Measurements from ENCODE around the gene CRYAB. TPM values are rescaled to one million over a fixed set of nuclear protein-coding genes. Genes with fewer than 3 reads are reported as not detected.
A peak's percentile ranks its signal among the peaks of the same experiment; 100 is the strongest.
"Not testable (repeated sequence)": the region's sequence is repeated elsewhere in the genome, so short reads cannot be mapped to it uniquely, and the experiment has no call there.

The CRYAB gene
- polyA plus RNA-seq, 1 donor from 2014 or later, result not detected

DNA sequence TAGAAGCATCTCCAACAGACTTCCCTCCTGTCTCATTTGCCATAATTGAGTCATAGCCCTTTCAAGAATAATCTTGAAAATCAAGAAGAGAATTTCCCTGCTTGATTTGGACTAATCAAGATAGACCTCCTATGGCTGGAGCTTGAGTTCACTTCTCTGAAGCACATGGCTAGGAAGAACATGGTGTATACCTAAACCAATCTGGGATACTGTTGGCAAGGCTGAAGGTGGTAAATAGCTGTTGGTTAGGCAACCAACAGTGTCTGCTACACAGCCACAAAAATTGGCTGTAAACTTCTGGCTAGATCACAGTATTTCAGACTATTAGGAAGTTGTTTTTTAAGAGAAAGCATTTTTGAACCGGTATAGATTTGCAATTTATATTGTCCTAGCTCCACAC lies 4.9 kb downstream of the CRYAB start:
- H3K4me1 Mint-ChIP-seq, result peaks cover 0 to 4% (median 0%) of the 10 kb centered on the region in 3 donors
- no peak overlapping the region for H3K27ac Mint-ChIP-seq
- H3K4me3 Mint-ChIP-seq, result no peak overlapping the region
- H3K9me3 Mint-ChIP-seq, result peaks cover 0 to 4% (median 0%) of the 10 kb centered on the region in 3 donors
- H3K36me3 Mint-ChIP-seq, result peaks cover 2% of the 10 kb centered on the region
- H3K27me3 Mint-ChIP-seq, result peaks cover 13% of the 10 kb centered on the region

DNA sequence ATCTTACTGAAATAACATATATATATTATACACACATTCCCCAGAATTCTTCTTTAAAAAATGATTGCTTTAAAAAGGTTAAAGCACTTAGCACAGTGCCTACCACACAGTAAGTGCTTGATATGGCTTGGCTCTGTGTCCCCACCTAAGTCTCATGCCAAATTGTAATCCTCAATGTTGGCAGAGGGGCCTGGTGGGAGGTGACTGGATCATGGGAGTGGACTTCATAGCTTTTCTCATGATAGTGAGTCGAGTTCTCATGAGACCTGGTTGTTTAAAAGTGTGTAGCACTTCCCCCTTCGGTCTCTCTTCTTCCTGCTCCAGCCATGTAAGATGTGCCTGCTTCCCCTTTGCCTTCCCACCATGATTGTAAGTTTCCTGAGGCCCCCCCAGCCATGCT lies 6.2 kb downstream of the CRYAB start:
- H3K9me3 Mint-ChIP-seq, result peaks cover 0 to 4% (median 0%) of the 10 kb centered on the region in 3 donors
- peaks cover 4% of the 10 kb centered on the region for H3K27me3 Mint-ChIP-seq
- H3K4me1 Mint-ChIP-seq, result no peaks in the 10 kb centered on the region
- H3K4me3 Mint-ChIP-seq, result no peak overlapping the region
- peaks cover 5% of the 10 kb centered on the region for H3K36me3 Mint-ChIP-seq
- no peak overlapping the region for H3K27ac Mint-ChIP-seq

DNA sequence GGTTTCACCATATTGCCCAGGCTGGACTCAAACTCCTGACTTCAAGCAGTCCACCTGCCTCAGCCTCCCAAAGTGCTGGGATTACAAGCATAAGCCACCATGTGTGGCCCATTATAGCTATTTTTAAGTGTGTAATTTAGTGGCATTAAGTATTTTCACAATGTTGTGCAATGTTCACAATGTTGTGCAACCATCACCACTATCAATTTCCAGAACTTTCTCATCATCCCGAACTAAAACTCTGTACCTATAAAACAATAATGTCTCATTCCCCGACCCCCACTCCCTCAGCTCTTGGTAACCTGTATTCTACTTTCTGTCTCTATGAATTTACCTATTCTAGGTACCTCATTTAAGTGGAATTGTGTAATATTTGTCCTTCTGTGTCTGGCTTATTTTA lies 24.7 kb downstream of the CRYAB start:
- no peak overlapping the region for H3K4me3 Mint-ChIP-seq
- H3K27ac Mint-ChIP-seq, result peak overlapping the region in 1 of 3 donors; percentile 60
- H3K4me1 Mint-ChIP-seq, result peaks cover 0 to 1% (median 0%) of the 10 kb centered on the region in 3 donors

DNA sequence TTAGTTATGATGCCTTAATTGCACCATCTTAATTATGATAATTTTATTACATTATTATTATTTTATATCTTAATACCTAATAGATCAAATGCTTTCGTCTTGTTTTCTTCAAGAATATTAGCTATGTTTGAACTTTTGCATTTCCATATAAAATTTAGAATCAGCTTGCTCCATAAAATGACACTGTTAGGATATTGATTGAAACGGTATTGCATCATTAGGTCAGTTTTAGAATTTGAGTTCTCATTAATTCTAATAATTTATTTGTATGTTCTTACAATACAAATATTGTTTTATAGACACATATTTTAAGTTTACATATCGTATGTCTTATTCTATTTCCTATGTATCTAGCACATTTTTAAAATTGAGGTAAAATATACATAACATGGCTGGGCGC lies 25.5 kb downstream of the CRYAB start:
- peaks cover 4% of the 10 kb centered on the region for H3K36me3 Mint-ChIP-seq
- no peaks in the 10 kb centered on the region for H3K27me3 Mint-ChIP-seq
- no peak overlapping the region for H3K27ac Mint-ChIP-seq
- no peak overlapping the region for H3K4me3 Mint-ChIP-seq
- H3K4me1 Mint-ChIP-seq, result peaks cover 0 to 2% (median 1%) of the 10 kb centered on the region in 3 donors
- H3K9me3 Mint-ChIP-seq, result no peaks in the 10 kb centered on the region

More for the DNA sequence above, 24.7 kb downstream of the CRYAB start:
- peaks cover 4% of the 10 kb centered on the region for H3K36me3 Mint-ChIP-seq
- no peaks in the 10 kb centered on the region for H3K27me3 Mint-ChIP-seq
- no peaks in the 10 kb centered on the region for H3K9me3 Mint-ChIP-seq

DNA sequence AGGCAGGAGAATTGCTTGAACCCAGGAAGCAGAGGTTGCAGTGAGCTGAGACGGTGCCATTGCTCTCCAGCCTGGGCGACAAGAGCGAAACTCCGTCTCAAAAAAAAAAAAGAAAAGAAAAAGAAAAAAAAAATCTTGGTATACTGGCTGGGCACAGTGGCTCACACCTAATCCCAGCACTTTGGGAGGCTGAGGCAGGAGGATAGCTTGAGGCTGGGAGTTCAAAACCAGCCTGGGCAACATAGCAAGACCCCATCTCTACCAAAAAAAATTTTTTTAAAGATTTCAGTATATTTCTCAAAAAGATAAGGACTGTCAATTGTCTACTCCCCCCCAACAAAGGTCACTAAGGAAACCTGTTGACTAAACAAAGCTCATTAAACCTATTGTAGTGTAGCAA lies 26.5 kb downstream of the CRYAB start:
- H3K9me3 Mint-ChIP-seq, result not testable (repeated sequence)

DNA sequence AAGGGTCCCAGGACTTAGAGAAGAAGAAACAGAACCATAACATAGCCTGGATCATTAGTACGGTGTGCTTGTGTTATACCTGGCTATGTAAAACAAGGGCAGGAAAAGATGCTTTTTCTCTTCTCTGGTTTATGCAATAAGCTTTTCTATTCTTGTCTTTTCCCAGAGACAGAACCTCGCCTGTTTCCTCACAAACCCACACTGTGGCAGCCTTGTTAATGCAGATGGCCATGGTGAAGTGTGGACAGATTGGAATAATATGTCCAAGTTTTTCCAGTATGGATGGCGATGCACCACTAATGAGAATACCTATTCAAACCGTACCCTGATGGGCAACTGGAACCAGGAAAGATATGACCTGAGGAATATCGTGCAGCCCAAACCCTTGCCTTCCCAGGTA lies 29.4 kb downstream of the CRYAB start:
- H3K36me3 Mint-ChIP-seq, result no peaks in the 10 kb centered on the region
- no peak overlapping the region for H3K4me3 Mint-ChIP-seq
- H3K27me3 Mint-ChIP-seq, result no peaks in the 10 kb centered on the region
- H3K9me3 Mint-ChIP-seq, result no peaks in the 10 kb centered on the region
- peaks cover 7 to 17% (median 13%) of the 10 kb centered on the region in 3 donors for H3K4me1 Mint-ChIP-seq
- peak overlapping the region in 1 of 3 donors; percentile 96 for H3K27ac Mint-ChIP-seq

More for the DNA sequence above, 26.5 kb downstream of the CRYAB start:
- not testable (repeated sequence) for H3K4me1 Mint-ChIP-seq, H3K27ac Mint-ChIP-seq, H3K27me3 Mint-ChIP-seq, H3K4me3 Mint-ChIP-seq, H3K36me3 Mint-ChIP-seq

DNA sequence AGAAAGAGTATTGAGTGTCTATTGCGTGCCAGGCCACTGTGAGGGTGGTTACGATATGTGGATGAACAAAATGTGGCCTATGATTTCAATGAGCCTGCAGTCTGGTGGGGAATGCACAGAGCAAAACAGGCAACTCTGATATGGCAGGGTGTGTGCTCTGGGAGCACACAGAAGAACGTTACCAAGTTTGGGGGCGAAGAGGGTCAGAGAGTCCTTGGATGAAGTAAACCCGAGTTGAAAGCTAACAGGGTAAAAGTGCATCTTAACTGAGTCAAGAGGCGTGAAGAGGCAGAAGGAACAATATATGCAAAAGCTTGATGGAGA lies 32.0 kb downstream of the CRYAB start:
- H3K4me3 Mint-ChIP-seq, result peak overlapping the region; percentile 93 to 99 (median 98)
- peak overlapping the region; percentile 95 to 100 (median 96) for H3K27ac Mint-ChIP-seq
- peaks cover 7 to 17% (median 17%) of the 10 kb centered on the region in 3 donors for H3K4me1 Mint-ChIP-seq
- no peaks in the 10 kb centered on the region for H3K27me3 Mint-ChIP-seq
- H3K36me3 Mint-ChIP-seq, result peaks cover 4% of the 10 kb centered on the region
- H3K9me3 Mint-ChIP-seq, result no peaks in the 10 kb centered on the region

DNA sequence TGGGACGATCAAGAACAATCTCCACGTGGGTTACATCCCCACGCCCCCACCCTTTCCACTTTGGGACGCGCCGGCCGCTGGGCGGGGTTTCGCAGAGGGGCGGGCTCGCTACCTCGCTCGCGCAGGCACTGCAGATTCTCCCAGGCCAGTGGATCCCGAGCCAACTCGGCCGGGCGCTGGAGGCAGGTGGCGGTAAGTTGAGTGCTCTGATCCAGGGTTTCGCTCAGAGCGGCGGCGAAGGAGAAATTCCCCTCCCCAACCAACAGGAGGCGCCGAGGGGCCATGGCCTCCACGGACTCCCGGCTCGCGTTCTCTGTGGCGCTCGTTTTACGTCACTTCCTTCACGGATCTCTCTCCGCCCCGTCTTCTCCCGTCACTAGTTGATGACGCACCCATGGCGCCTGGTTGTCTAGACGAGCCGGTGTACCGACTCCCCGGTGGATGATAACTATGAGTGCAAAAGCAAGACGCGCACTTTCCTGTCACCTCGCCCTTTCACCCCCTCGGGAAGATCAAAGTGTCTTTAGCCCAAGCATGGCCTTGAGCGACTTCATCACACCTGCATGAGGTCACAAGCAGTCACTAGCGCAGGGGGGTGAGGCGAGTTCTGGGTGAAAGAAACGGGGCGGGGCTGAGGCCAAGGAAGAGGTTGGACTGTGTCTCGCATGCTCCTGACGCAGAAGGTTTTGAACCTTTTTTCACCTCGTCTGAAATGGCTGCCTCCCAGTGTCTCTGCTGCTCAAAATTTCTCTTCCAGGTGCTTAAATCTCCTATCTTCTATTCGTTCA lies 32.5 kb downstream of the CRYAB start, which contains the start of the genes CFAP68 and FDXACB1:
Gene CFAP68, plus strand, starts transcription at position 693 of the 788 bp plus-strand sequence. Its CDS starts 20 bp downstream, at position 713.
Gene FDXACB1, minus strand, starts transcription at position 317 of the 788 bp plus-strand sequence. Its CDS starts 33 bp downstream, at position 284.
- H3K4me1 Mint-ChIP-seq, result peaks cover 7 to 17% (median 17%) of the 10 kb centered on the region in 3 donors
- peak within 1 kb of the TSS; percentile 93 to 99 (median 98) for H3K4me3 Mint-ChIP-seq
- H3K9me3 Mint-ChIP-seq, result no peaks in the 10 kb centered on the region
- H3K27ac Mint-ChIP-seq, result peak within 1 kb of the TSS; percentile 95 to 100 (median 96)
- peaks cover 4% of the 10 kb centered on the region for H3K36me3 Mint-ChIP-seq
- H3K27me3 Mint-ChIP-seq, result no peaks in the 10 kb centered on the region

DNA sequence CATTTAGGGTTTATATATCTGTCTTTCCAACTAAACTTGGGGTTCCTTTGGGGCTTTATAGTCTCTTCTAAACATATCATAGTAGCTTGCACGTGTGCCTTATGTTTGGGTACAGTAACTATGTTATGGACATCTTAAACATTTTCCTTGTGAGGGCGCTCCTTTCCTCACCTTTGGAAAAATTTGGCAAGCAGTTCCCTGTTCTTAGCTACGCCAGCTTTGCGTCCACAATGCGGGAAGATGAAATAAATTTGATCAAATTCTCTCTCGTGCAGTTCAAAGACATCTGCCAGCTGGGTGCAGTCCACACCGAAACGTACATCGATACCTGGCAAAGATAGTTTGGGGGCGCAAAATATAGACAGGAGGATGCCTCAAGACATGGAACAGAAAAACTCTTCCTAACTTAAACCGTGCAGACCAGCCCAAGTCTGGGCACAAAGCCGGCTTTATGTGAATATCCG lies 33.2 kb downstream of the CRYAB start:
- Mint-ChIP-seq H3K36me3 (peaks cover 4% of the 10 kb centered on the region), H3K27ac (peak overlapping the region; percentile 95 to 100 (median 96)), H3K4me1 (peaks cover 7 to 17% (median 17%) of the 10 kb centered on the region in 3 donors), H3K9me3 (no peaks in the 10 kb centered on the region), H3K4me3 (peak overlapping the region; percentile 93 to 99 (median 98)), H3K27me3 (no peaks in the 10 kb centered on the region)

DNA sequence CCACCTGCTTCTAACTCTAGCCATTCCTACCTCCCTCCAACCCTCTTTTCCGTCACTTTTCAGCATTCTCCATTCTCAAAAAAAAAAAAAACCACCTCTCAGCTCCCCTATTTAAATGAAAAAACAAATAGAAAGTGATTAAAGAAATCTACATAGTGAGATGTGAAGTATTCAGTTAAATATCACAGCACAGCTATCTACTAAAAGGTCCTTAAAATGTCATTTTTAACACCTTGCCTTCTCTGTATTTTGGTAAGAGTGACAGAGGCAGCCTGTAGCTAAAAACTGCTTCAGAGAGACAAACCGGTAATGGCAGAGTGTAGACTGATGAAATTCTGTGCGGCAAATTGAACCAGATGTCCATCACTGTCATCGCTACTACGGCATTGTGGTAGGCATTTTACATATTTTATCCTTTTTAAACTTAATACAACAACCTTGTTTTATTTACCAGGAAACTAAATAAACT lies 39.8 kb downstream of the CRYAB start:
- Mint-ChIP-seq H3K4me3 (peak overlapping the region; percentile 89 to 97 (median 94)), H3K4me1 (peaks cover 11 to 14% (median 13%) of the 10 kb centered on the region in 3 donors), H3K27ac (peak overlapping the region; percentile 79 to 94 (median 89)), H3K36me3 (peaks cover 8% of the 10 kb centered on the region), H3K27me3 (no peaks in the 10 kb centered on the region), H3K9me3 (no peaks in the 10 kb centered on the region)

DNA sequence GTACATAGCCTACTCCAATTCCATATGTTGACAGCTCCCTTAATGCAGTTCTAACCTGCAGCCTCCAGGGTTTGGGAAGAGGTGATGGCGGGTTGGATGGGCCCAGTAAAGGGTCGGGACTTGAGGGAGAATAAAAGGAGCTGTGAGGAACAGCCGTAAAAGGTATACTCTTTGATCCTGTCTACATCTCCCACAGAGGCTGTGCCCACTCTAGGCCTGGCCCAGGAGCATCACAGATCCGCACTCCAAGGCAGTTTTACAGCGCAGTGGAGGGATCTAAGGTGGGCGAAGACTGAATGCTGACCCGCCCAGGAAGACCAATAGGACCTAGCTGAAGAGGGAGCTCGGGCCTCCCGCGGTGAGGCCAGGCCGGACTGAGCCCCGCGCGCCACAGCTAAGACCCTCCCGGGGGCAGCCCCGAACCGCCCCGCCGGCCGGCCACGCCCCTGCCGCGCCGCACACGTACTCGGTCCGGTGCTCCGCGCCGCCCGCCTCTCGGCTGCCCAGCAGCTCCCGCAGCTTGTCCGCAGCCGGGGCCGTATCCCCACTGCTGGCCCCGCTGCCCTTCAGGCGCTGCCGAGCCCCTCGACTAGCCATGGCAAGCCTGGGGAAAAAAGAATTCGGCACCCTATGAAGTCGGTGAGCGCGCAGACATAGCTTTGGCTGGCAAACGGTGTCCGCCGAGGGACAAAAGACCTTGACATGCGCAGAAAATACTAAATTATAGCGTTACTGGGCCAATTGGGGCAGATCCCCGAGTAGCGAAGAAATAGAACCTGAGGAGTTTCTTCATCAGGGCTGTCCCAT lies 40.5 kb downstream of the CRYAB start, which contains the start of gene ALG9:
Gene ALG9, minus strand, starts transcription at position 696 of the 807 bp plus-strand sequence. Its CDS starts 99 bp downstream, at position 597.
- peak within 1 kb of the TSS; percentile 89 to 97 (median 94) for H3K4me3 Mint-ChIP-seq
- peaks cover 8% of the 10 kb centered on the region for H3K36me3 Mint-ChIP-seq
- H3K4me1 Mint-ChIP-seq, result peaks cover 11 to 17% (median 14%) of the 10 kb centered on the region in 3 donors
- no peaks in the 10 kb centered on the region for H3K27me3 Mint-ChIP-seq
- H3K9me3 Mint-ChIP-seq, result no peaks in the 10 kb centered on the region
- H3K27ac Mint-ChIP-seq, result peak within 1 kb of the TSS; percentile 79 to 94 (median 89)

DNA sequence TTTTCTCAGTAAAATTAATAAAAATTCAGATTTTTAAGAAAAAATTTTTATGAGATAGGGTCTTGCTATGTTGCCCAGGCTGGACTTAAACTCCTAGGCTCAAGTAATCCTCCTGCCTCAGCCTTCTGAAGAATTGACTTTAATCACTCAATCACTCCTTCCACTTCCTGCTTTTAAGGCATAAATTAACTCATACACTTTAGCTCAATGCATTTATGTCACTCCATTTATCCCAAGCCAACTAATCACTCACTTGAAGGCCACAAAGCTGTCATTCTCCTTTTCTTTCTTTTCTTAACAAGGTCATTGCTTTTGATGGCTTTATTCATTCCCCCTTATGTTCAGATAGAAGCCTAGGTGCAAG lies 41.1 kb downstream of the CRYAB start:
- H3K27me3 Mint-ChIP-seq, result no peaks in the 10 kb centered on the region
- H3K9me3 Mint-ChIP-seq, result no peaks in the 10 kb centered on the region
- H3K27ac Mint-ChIP-seq, result peak overlapping the region; percentile 79 to 94 (median 89)
- peak overlapping the region; percentile 89 to 97 (median 94) for H3K4me3 Mint-ChIP-seq
- H3K36me3 Mint-ChIP-seq, result peaks cover 8% of the 10 kb centered on the region
- H3K4me1 Mint-ChIP-seq, result peaks cover 11 to 17% (median 14%) of the 10 kb centered on the region in 3 donors

DNA sequence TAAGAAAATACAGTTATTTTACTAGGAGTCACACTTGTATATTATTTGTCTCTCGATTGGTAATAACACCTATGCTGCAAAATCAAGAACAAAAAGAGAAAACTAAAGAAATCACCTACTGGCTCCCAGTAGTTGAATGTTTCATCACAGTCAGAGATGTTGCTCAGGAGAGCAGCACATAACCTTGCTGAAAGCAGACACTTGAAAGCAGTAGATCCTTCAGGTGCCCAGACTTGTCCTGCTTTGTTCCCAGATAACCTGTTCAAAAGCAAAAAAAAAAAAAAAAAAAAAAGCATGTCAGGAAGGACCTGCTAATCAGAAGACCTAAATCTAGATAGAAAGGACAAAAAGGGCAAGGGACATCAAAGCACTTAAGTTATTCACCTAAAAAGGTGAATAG lies 41.5 kb downstream of the CRYAB start:
- no peaks in the 10 kb centered on the region for H3K9me3 Mint-ChIP-seq
- peak overlapping the region in 1 of 3 donors; percentile 89 for H3K27ac Mint-ChIP-seq
- no peaks in the 10 kb centered on the region for H3K27me3 Mint-ChIP-seq
- H3K4me1 Mint-ChIP-seq, result peaks cover 11 to 17% (median 14%) of the 10 kb centered on the region in 3 donors
- H3K36me3 Mint-ChIP-seq, result peaks cover 8% of the 10 kb centered on the region
- H3K4me3 Mint-ChIP-seq, result peak overlapping the region in 2 of 4 donors; percentile 51 to 89

DNA sequence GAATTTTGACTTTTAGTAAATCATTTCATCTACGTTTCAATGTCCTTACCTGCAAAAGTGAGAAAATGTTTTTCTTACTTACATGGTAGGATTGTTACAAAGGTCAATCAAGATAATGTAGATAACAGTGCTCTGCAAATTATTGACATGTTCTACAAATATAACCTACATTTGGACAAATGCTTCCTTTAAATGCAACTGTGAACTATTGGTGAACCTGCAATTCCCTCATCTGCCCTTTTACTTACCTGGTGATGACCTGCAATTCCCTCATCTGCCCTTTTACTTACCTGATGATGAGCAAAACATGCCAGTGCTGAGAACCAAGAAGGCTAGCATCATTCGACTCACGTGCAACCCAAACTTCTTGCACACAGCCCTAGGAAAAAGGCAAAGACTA lies 51.3 kb downstream of the CRYAB start:
- peaks cover 6% of the 10 kb centered on the region for H3K36me3 Mint-ChIP-seq

More for the DNA sequence above, 51.3 kb downstream of the CRYAB start:
- H3K4me3 Mint-ChIP-seq, result no peak overlapping the region
- no peaks in the 10 kb centered on the region for H3K9me3 Mint-ChIP-seq
- peaks cover 0 to 2% (median 0%) of the 10 kb centered on the region in 3 donors for H3K4me1 Mint-ChIP-seq
- no peaks in the 10 kb centered on the region for H3K27me3 Mint-ChIP-seq
- H3K27ac Mint-ChIP-seq, result no peak overlapping the region
